HEK293 (cell line): ENCODE data around the gene RFK.

Source experiments
- TCF7L2 ChIP-seq: IDR thresholded peaks from 2 replicates; pipeline ENCODE4 v1.6.1; 2011; ENCODE audit warnings: low read depth, mild to moderate bottlenecking, inconsistent platforms, low read length, moderate library complexity, borderline replicate concordance
- ZNF146 ChIP-seq: fragments of 450-650 bp; formaldehyde crosslinking; IDR thresholded peaks from 2 replicates; pipeline ENCODE4 v1.5.1; 2016; ENCODE audit warnings: missing biosample characterization, missing genetic modification characterization
- ZNF335 ChIP-seq: fragments of 450-650 bp; formaldehyde crosslinking; conservative IDR thresholded peaks from 2 replicates; pipeline ENCODE4 v1.5.1; 2016; ENCODE audit warnings: missing biosample characterization, missing genetic modification characterization
- ZNF530 ChIP-seq: fragments of 450-650 bp; formaldehyde crosslinking; IDR thresholded peaks from 2 replicates; pipeline ENCODE4 v1.5.1; 2016; ENCODE audit warnings: low read depth, missing biosample characterization, missing genetic modification characterization
- ZNF571 ChIP-seq: fragments of 450-650 bp; formaldehyde crosslinking; IDR thresholded peaks from 2 replicates; pipeline ENCODE4 v1.5.0; 2017; ENCODE audit warnings: missing biosample characterization, missing genetic modification characterization
- TF ChIP-seq, protein P1 (sequence below): fragments of 450-650 bp; formaldehyde crosslinking; IDR thresholded peaks from 2 replicates; pipeline ENCODE4 v1.5.1; 2016; ENCODE audit warnings: missing biosample characterization, missing genetic modification characterization
- TF ChIP-seq, protein P2 (sequence below): fragments of 450-650 bp; formaldehyde crosslinking; IDR thresholded peaks from 2 replicates; pipeline ENCODE4 v1.5.1; 2016; ENCODE audit warnings: missing biosample characterization, missing genetic modification characterization
- TF ChIP-seq, protein P3 (sequence below): fragments of 450-650 bp; formaldehyde crosslinking; IDR thresholded peaks from 2 replicates; pipeline ENCODE4 v1.5.1; 2016; ENCODE audit warnings: missing biosample characterization, missing genetic modification characterization
- TF ChIP-seq, protein P4 (sequence below): fragments of 450-650 bp; formaldehyde crosslinking; IDR thresholded peaks from 2 replicates; pipeline ENCODE4 v1.5.1; 2016; ENCODE audit warnings: missing biosample characterization, missing genetic modification characterization, low read depth
- TF ChIP-seq, protein P5 (sequence below): fragments of 450-650 bp; formaldehyde crosslinking; IDR thresholded peaks from 2 replicates; pipeline ENCODE4 v1.5.1; 2016; ENCODE audit warnings: missing biosample characterization, missing genetic modification characterization
- TF ChIP-seq, protein P6 (sequence below): fragments of 450-650 bp; formaldehyde crosslinking; IDR thresholded peaks from 2 replicates; pipeline ENCODE4 v1.5.1; 2016; ENCODE audit warnings: missing biosample characterization, missing genetic modification characterization
- TF ChIP-seq, protein P7 (sequence below): fragments of 450-650 bp; IDR thresholded peaks from 2 replicates; pipeline ENCODE4 v1.5.1; 2018; ENCODE audit warnings: missing biosample characterization, missing genetic modification characterization

DNA sequence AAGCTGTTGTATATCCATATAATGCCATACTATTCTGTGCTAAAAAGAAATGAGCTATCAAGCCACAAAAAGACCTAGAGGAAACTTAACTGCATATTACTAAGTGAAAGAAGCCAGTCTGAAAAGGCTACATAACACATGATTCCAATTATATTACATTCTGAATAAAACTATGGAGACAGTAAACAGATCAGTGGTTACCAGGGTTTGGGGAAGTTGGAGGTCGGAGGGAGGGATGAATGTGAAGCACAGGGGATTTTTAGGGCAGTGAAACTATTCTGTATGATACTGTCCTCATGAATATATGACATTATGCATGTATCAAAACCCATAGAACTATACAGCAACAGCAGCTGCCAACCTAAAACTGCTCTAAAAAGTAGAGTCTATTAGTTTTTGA lies 5.6 kb upstream of the RFK start:
- TF ChIP-seq ZNF146 (tag by site-specific recombination) = no peak
- TF ChIP-seq, protein P1, sequence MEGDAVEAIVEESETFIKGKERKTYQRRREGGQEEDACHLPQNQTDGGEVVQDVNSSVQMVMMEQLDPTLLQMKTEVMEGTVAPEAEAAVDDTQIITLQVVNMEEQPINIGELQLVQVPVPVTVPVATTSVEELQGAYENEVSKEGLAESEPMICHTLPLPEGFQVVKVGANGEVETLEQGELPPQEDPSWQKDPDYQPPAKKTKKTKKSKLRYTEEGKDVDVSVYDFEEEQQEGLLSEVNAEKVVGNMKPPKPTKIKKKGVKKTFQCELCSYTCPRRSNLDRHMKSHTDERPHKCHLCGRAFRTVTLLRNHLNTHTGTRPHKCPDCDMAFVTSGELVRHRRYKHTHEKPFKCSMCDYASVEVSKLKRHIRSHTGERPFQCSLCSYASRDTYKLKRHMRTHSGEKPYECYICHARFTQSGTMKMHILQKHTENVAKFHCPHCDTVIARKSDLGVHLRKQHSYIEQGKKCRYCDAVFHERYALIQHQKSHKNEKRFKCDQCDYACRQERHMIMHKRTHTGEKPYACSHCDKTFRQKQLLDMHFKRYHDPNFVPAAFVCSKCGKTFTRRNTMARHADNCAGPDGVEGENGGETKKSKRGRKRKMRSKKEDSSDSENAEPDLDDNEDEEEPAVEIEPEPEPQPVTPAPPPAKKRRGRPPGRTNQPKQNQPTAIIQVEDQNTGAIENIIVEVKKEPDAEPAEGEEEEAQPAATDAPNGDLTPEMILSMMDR (tag by site-specific recombination) = no peak
- TF ChIP-seq, protein P2, sequence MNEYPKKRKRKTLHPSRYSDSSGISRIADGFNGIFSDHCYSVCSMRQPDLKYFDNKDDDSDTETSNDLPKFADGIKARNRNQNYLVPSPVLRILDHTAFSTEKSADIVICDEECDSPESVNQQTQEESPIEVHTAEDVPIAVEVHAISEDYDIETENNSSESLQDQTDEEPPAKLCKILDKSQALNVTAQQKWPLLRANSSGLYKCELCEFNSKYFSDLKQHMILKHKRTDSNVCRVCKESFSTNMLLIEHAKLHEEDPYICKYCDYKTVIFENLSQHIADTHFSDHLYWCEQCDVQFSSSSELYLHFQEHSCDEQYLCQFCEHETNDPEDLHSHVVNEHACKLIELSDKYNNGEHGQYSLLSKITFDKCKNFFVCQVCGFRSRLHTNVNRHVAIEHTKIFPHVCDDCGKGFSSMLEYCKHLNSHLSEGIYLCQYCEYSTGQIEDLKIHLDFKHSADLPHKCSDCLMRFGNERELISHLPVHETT (tag by site-specific recombination) = no peak
- TF ChIP-seq TCF7L2 = no peak
- no peak for TF ChIP-seq ZNF530 (tag by site-specific recombination)
- no peak for TF ChIP-seq ZNF571 (tag by site-specific recombination)
- TF ChIP-seq, protein P3, sequence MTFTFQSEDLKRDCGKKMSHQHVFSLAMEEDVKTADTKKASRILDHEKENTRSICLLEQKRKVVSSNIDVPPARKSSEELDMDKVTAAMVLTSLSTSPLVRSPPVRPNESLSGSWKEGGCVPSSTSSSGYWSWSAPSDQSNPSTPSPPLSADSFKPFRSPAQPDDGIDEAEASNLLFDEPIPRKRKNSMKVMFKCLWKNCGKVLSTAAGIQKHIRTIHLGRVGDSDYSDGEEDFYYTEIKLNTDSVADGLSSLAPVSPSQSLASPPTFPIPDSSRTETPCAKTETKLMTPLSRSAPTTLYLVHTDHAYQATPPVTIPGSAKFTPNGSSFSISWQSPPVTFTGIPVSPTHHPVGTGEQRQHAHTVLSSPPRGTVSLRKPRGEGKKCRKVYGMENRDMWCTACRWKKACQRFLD (tag by site-specific recombination) = no peak
- TF ChIP-seq, protein P4, sequence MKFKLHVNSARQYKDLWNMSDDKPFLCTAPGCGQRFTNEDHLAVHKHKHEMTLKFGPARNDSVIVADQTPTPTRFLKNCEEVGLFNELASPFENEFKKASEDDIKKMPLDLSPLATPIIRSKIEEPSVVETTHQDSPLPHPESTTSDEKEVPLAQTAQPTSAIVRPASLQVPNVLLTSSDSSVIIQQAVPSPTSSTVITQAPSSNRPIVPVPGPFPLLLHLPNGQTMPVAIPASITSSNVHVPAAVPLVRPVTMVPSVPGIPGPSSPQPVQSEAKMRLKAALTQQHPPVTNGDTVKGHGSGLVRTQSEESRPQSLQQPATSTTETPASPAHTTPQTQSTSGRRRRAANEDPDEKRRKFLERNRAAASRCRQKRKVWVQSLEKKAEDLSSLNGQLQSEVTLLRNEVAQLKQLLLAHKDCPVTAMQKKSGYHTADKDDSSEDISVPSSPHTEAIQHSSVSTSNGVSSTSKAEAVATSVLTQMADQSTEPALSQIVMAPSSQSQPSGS (tag by site-specific recombination) = no peak
- TF ChIP-seq, protein P5, sequence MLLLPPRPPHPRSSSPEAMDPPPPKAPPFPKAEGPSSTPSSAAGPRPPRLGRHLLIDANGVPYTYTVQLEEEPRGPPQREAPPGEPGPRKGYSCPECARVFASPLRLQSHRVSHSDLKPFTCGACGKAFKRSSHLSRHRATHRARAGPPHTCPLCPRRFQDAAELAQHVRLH (tag by site-specific recombination) = no peak
- TF ChIP-seq, protein P6, sequence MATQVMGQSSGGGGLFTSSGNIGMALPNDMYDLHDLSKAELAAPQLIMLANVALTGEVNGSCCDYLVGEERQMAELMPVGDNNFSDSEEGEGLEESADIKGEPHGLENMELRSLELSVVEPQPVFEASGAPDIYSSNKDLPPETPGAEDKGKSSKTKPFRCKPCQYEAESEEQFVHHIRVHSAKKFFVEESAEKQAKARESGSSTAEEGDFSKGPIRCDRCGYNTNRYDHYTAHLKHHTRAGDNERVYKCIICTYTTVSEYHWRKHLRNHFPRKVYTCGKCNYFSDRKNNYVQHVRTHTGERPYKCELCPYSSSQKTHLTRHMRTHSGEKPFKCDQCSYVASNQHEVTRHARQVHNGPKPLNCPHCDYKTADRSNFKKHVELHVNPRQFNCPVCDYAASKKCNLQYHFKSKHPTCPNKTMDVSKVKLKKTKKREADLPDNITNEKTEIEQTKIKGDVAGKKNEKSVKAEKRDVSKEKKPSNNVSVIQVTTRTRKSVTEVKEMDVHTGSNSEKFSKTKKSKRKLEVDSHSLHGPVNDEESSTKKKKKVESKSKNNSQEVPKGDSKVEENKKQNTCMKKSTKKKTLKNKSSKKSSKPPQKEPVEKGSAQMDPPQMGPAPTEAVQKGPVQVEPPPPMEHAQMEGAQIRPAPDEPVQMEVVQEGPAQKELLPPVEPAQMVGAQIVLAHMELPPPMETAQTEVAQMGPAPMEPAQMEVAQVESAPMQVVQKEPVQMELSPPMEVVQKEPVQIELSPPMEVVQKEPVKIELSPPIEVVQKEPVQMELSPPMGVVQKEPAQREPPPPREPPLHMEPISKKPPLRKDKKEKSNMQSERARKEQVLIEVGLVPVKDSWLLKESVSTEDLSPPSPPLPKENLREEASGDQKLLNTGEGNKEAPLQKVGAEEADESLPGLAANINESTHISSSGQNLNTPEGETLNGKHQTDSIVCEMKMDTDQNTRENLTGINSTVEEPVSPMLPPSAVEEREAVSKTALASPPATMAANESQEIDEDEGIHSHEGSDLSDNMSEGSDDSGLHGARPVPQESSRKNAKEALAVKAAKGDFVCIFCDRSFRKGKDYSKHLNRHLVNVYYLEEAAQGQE = no peak
- no peak for TF ChIP-seq ZNF335 (tag by site-specific recombination)
- TF ChIP-seq, protein P7, sequence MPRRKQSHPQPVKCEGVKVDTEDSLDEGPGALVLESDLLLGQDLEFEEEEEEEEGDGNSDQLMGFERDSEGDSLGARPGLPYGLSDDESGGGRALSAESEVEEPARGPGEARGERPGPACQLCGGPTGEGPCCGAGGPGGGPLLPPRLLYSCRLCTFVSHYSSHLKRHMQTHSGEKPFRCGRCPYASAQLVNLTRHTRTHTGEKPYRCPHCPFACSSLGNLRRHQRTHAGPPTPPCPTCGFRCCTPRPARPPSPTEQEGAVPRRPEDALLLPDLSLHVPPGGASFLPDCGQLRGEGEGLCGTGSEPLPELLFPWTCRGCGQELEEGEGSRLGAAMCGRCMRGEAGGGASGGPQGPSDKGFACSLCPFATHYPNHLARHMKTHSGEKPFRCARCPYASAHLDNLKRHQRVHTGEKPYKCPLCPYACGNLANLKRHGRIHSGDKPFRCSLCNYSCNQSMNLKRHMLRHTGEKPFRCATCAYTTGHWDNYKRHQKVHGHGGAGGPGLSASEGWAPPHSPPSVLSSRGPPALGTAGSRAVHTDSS (tag by site-specific recombination) = no peak
